MM.1S (cell line): ENCODE measurements around the gene ATP8B2.

ENCODE experiments used
- DNase-seq: peaks from one replicate; pipeline ENCODE4 v3.0.0-alpha.2; 2015
- H2AFZ ChIP-seq: fragments of 300-600 bp; sonication (generic); 2 replicates; pipeline ENCODE4 v1.6.0; 2016; ENCODE audit warnings: antibody characterized with exemption, low read length
- H3F3A ChIP-seq: fragments of 300-600 bp; sonication (generic); 2 replicates; pipeline ENCODE4 v1.6.1; 2016; ENCODE audit warnings: mild to moderate bottlenecking, antibody characterized with exemption, low read length, moderate library complexity, mixed read lengths; ENCODE audit not compliant: insufficient read depth
- H3K27ac ChIP-seq: fragments of 300-600 bp; sonication (generic); 2 replicates; pipeline ENCODE4 v1.5.1; 2016; ENCODE audit warnings: mild to moderate bottlenecking, low read length
- H3K27me3 ChIP-seq: fragments of 300-600 bp; sonication (generic); replicated peaks from 2 replicates; pipeline ENCODE4 v1.6.0; 2016; ENCODE audit warnings: low read length; ENCODE audit not compliant: insufficient read depth
- H3K36me3 ChIP-seq: fragments of 300-600 bp; sonication (generic); replicated peaks from 2 replicates; pipeline ENCODE4 v1.6.1; 2016; ENCODE audit warnings: mild to moderate bottlenecking, low read length, mixed read lengths; ENCODE audit not compliant: insufficient read depth
- H3K4me1 ChIP-seq: fragments of 300-600 bp; sonication (generic); 2 replicates; pipeline ENCODE4 v1.6.1; 2016; ENCODE audit warnings: low read length, mixed read lengths
- H3K4me2 ChIP-seq: fragments of 300-600 bp; sonication (generic); 2 replicates; pipeline ENCODE4 v1.6.0; 2016; ENCODE audit warnings: low read depth, low read length
- H3K4me3 ChIP-seq: fragments of 300-600 bp; sonication (generic); 2 replicates; pipeline ENCODE4 v1.5.1; 2016; ENCODE audit warnings: low read length, mixed read lengths
- H3K79me2 ChIP-seq: fragments of 300-600 bp; sonication (generic); 2 replicates; pipeline ENCODE4 v1.6.1; 2016; ENCODE audit warnings: mixed run types, low read length, mixed read lengths
- H3K9ac ChIP-seq: fragments of 300-600 bp; sonication (generic); 2 replicates; pipeline ENCODE4 v1.6.1; 2016; ENCODE audit warnings: low read length, mixed read lengths
- H3K9me2 ChIP-seq: fragments of 300-600 bp; sonication (generic); replicated peaks from 2 replicates; pipeline ENCODE4 v1.6.1; 2016; ENCODE audit warnings: mild to moderate bottlenecking, low read length, mixed read lengths; ENCODE audit not compliant: insufficient read depth
- H3K9me3 ChIP-seq: fragments of 300-600 bp; sonication (generic); replicated peaks from 2 replicates; pipeline ENCODE4 v1.6.1; 2016; ENCODE audit warnings: mild to moderate bottlenecking, low read length, mixed read lengths; ENCODE audit not compliant: insufficient read depth
- H4K20me1 ChIP-seq: fragments of 300-600 bp; sonication (generic); 2 replicates; pipeline ENCODE4 v1.6.1; 2016; ENCODE audit warnings: mild to moderate bottlenecking, low read length, moderate library complexity, mixed read lengths; ENCODE audit not compliant: insufficient read depth
- CTCF ChIP-seq: fragments of 300-600 bp; sonication (generic); IDR thresholded peaks from 2 replicates; pipeline ENCODE4 v1.5.1; 2016; ENCODE audit warnings: antibody characterized with exemption, low read length, mixed read lengths
- EZH2 ChIP-seq: fragments of 300-600 bp; sonication (generic); optimal IDR thresholded peaks from 2 replicates; pipeline ENCODE3; 2017; ENCODE audit warnings: low read depth, mild to moderate bottlenecking, antibody characterized with exemption, low read length, mixed read lengths
- EZH2phosphoT487 ChIP-seq: fragments of 300-600 bp; sonication (generic); IDR thresholded peaks from 2 replicates; pipeline ENCODE4 v1.6.1; 2018; ENCODE audit warnings: antibody characterized with exemption, low read length

Gene ATP8B2

GRCh38 chr1:154346276-154346917 is 21.1 kb downstream of the ATP8B2 start:
- no peaks in the 10 kb centered on the region for H3K9me2 ChIP-seq
- peaks cover 46% of the 10 kb centered on the region for H3K36me3 ChIP-seq
- H3K79me2 ChIP-seq: peaks cover 27% of the 10 kb centered on the region
- H3K27ac ChIP-seq: no peak overlapping the region
- H3K4me1 ChIP-seq: no peaks in the 10 kb centered on the region
- no peak overlapping the region for H3K9ac ChIP-seq
- no peak overlapping the region for H3K4me2 ChIP-seq
- H3K4me3 ChIP-seq: no peak overlapping the region
- H3K9me3 ChIP-seq: no peaks in the 10 kb centered on the region
- H3K27me3 ChIP-seq: no peaks in the 10 kb centered on the region
- DNase-seq: peak; percentile 4
- H2AFZ ChIP-seq: no peak overlapping the region
- peaks cover 10% of the 10 kb centered on the region for H3F3A ChIP-seq
- no peaks in the 10 kb centered on the region for H4K20me1 ChIP-seq
- TF ChIP-seq CTCF (no peak), EZH2 (no peak), EZH2phosphoT487 (no peak)

- H2AFZ ChIP-seq: no peak overlapping the region
- H3K79me2 ChIP-seq: peaks cover 18% of the 10 kb centered on the region
- no peak overlapping the region for H3K9ac ChIP-seq
- DNase-seq: peak; percentile 3
- no peaks in the 10 kb centered on the region for H3K9me2 ChIP-seq
- H3K4me2 ChIP-seq: no peak overlapping the region
- H3K4me3 ChIP-seq: no peak overlapping the region
- H3K27me3 ChIP-seq: no peaks in the 10 kb centered on the region
- H3F3A ChIP-seq: peaks cover 18% of the 10 kb centered on the region
- peaks cover 38% of the 10 kb centered on the region for H3K36me3 ChIP-seq
- H3K27ac ChIP-seq: no peak overlapping the region
- H3K4me1 ChIP-seq: peaks cover 6% of the 10 kb centered on the region; the same call in 1 of the 2 replicates
- H4K20me1 ChIP-seq: no peaks in the 10 kb centered on the region
- TF ChIP-seq EZH2 (no peak), CTCF (no peak), EZH2phosphoT487 (no peak)
- no peaks in the 10 kb centered on the region for H3K9me3 ChIP-seq
Measured at GRCh38 chr1:154347961-154348360, 22.6 kb downstream of the ATP8B2 start.

- Histone ChIP-seq H3F3A (peaks cover 24% of the 10 kb centered on the region), H4K20me1 (no peaks in the 10 kb centered on the region), H3K4me3 (no peak overlapping the region), H3K79me2 (peaks cover 18% of the 10 kb centered on the region), H3K27me3 (no peaks in the 10 kb centered on the region), H3K4me2 (no peak overlapping the region), H3K4me1 (peaks cover 10% of the 10 kb centered on the region), H3K9me3 (no peaks in the 10 kb centered on the region), H3K27ac (no peak overlapping the region), H3K9ac (no peak overlapping the region), H3K9me2 (no peaks in the 10 kb centered on the region), H2AFZ (no peak overlapping the region), H3K36me3 (peaks cover 32% of the 10 kb centered on the region)
- TF ChIP-seq EZH2 (no peak), EZH2phosphoT487 (no peak), CTCF (no peak; the same call in 1 of the 2 replicates)
- DNase-seq: peak; percentile 5
Measured at GRCh38 chr1:154348429-154349076, 23.2 kb downstream of the ATP8B2 start.
